GM23338 (cell line): Measurements from ENCODE around the gene AGR2.

Source experiments
- CREB1 ChIP-seq: fragments of 250-450 bp; sonication (Bioruptor Pico); IDR thresholded peaks from 2 replicates; pipeline ENCODE4 v1.5.0; 2020; ENCODE audit warnings: low read depth, mild to moderate bottlenecking, moderate library complexity
- EZH2 ChIP-seq: fragments of 200-600 bp; sonication (generic); IDR thresholded peaks from one replicate; pipeline ENCODE4 v1.8.0; 2017; ENCODE audit warnings: antibody characterized with exemption, mild to moderate bottlenecking, low read depth; ENCODE audit not compliant: unreplicated experiment
- EZH2phosphoT487 ChIP-seq: fragments of 200-600 bp; sonication (generic); IDR thresholded peaks from one replicate; pipeline ENCODE4 v1.8.1; 2018; ENCODE audit warnings: antibody characterized with exemption; ENCODE audit not compliant: unreplicated experiment
- POLR2AphosphoS5 ChIP-seq: IDR thresholded peaks from 2 replicates; pipeline ENCODE4 v1.6.1; 2016; ENCODE audit warnings: antibody characterized with exemption, low read depth
- TF ChIP-seq, protein P1 (sequence below), 2 experiments: fragments of 200-600 bp in 1 of 2; sonication (generic) in 1 of 2; conservative IDR thresholded peaks; 2 replicates each; pipeline versions ENCODE4 v1.5.1 to v1.6.1; 2016 to 2017; ENCODE audit warnings: antibody characterized with exemption in 2 of 2, low read depth in 2 of 2, mild to moderate bottlenecking in 2 of 2, moderate library complexity in 1 of 2
- TF ChIP-seq, protein P2 (sequence below): IDR thresholded peaks from one replicate; pipeline ENCODE4 v1.6.1; 2018; ENCODE audit warnings: antibody characterized with exemption; ENCODE audit not compliant: unreplicated experiment
- TF ChIP-seq, protein P3 (sequence below): IDR thresholded peaks from 2 replicates; pipeline ENCODE4 v1.6.1; 2016; ENCODE audit warnings: antibody characterized with exemption

DNA sequence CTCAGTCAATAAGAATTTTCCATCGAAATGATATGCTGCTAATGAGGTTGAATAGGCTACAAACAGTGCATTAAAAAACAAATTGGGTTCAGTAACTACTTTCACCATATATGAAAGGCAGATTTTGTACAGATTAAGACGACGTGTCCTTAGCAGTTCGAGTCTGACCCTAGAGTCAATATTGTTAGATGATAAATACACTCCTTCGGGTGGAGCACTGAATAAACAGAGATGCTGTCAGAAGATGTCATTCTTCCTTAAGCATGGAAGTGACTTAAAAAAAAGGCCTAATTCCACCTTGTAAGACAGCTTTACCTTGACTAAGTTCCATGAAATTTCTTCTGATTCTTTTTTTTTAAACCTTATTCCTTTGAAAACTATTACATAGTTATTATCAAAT, 5.8 kb upstream of the AGR2 start:
- TF ChIP-seq POLR2AphosphoS5 (no peak), EZH2phosphoT487 (no peak), CREB1 (CRISPR knock-in tag) (no peak), EZH2 (no peak)
- TF ChIP-seq, protein P1, sequence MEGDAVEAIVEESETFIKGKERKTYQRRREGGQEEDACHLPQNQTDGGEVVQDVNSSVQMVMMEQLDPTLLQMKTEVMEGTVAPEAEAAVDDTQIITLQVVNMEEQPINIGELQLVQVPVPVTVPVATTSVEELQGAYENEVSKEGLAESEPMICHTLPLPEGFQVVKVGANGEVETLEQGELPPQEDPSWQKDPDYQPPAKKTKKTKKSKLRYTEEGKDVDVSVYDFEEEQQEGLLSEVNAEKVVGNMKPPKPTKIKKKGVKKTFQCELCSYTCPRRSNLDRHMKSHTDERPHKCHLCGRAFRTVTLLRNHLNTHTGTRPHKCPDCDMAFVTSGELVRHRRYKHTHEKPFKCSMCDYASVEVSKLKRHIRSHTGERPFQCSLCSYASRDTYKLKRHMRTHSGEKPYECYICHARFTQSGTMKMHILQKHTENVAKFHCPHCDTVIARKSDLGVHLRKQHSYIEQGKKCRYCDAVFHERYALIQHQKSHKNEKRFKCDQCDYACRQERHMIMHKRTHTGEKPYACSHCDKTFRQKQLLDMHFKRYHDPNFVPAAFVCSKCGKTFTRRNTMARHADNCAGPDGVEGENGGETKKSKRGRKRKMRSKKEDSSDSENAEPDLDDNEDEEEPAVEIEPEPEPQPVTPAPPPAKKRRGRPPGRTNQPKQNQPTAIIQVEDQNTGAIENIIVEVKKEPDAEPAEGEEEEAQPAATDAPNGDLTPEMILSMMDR (conservative IDR thresholded peaks at IDR 0.05; ENCODE audit: low read depth in 2 of 2): no peak
- TF ChIP-seq, protein P2, sequence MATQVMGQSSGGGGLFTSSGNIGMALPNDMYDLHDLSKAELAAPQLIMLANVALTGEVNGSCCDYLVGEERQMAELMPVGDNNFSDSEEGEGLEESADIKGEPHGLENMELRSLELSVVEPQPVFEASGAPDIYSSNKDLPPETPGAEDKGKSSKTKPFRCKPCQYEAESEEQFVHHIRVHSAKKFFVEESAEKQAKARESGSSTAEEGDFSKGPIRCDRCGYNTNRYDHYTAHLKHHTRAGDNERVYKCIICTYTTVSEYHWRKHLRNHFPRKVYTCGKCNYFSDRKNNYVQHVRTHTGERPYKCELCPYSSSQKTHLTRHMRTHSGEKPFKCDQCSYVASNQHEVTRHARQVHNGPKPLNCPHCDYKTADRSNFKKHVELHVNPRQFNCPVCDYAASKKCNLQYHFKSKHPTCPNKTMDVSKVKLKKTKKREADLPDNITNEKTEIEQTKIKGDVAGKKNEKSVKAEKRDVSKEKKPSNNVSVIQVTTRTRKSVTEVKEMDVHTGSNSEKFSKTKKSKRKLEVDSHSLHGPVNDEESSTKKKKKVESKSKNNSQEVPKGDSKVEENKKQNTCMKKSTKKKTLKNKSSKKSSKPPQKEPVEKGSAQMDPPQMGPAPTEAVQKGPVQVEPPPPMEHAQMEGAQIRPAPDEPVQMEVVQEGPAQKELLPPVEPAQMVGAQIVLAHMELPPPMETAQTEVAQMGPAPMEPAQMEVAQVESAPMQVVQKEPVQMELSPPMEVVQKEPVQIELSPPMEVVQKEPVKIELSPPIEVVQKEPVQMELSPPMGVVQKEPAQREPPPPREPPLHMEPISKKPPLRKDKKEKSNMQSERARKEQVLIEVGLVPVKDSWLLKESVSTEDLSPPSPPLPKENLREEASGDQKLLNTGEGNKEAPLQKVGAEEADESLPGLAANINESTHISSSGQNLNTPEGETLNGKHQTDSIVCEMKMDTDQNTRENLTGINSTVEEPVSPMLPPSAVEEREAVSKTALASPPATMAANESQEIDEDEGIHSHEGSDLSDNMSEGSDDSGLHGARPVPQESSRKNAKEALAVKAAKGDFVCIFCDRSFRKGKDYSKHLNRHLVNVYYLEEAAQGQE: no peak
- TF ChIP-seq, protein P3, sequence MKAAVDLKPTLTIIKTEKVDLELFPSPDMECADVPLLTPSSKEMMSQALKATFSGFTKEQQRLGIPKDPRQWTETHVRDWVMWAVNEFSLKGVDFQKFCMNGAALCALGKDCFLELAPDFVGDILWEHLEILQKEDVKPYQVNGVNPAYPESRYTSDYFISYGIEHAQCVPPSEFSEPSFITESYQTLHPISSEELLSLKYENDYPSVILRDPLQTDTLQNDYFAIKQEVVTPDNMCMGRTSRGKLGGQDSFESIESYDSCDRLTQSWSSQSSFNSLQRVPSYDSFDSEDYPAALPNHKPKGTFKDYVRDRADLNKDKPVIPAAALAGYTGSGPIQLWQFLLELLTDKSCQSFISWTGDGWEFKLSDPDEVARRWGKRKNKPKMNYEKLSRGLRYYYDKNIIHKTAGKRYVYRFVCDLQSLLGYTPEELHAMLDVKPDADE: no peak
